Gastrocnemius medialis (tissue), 4 donors: ENCODE results near the gene IL17C. TPM values are rescaled to one million over a fixed set of nuclear protein-coding genes. Genes with fewer than 3 reads are reported as not detected.
A peak's percentile ranks its signal among the peaks of the same experiment; 100 is the strongest.

ENCODE experiments used
- ATAC-seq, 2 donors: fragments of 150-250 bp; one replicate each; pipeline ENCODE4 v1.9.1; 2016
- DNase-seq, 2 donors: peaks; one replicate each; pipeline ENCODE4 v3.0.0-alpha.2; 2019
- H3K27ac ChIP-seq, 4 donors: fragments of 200-600 bp; sonication (generic); 1 replicate in 1 of 4; 2 replicates in 3 of 4; pipeline ENCODE4 v1.5.1; 2016 to 2018; ENCODE audit warnings: mild to moderate bottlenecking in 2 of 4, moderate library complexity in 1 of 4
- H3K27me3 ChIP-seq, 3 donors: fragments of 200-600 bp; sonication (generic) in 2 of 3; 1 replicate in 1 of 3; 2 replicates in 2 of 3; pipeline versions ENCODE4 v1.5.1 to v1.6.0; 2016 to 2019; ENCODE audit warnings: mild to moderate bottlenecking in 1 of 3, moderate library complexity in 1 of 3
- H3K36me3 ChIP-seq, 2 donors: fragments of 200-600 bp; sonication (generic) in 1 of 2; one replicate each; pipeline ENCODE4 v1.5.1; 2017 to 2018
- H3K4me1 ChIP-seq, 2 donors: fragments of 200-600 bp; sonication (generic) in 1 of 2; one replicate each; pipeline ENCODE4 v1.5.1; 2016 to 2017; ENCODE audit warnings: mild to moderate bottlenecking in 2 of 2
- H3K4me3 ChIP-seq, 4 donors: fragments of 200-600 bp; sonication (generic) in 3 of 4; 1 replicate in 1 of 4; 2 replicates in 3 of 4; pipeline ENCODE4 v1.5.1; 2016 to 2019; ENCODE audit warnings: mild to moderate bottlenecking in 2 of 4
- H3K9me3 ChIP-seq, 3 donors: fragments of 200-600 bp; sonication (generic) in 2 of 3; 1 replicate in 1 of 3; 2 replicates in 2 of 3; pipeline ENCODE4 v1.5.1; 2016 to 2019
- CTCF ChIP-seq, 5 experiments: fragments of 450-650 bp in 3 of 5; fragments of 200-600 bp in 2 of 5; sonication (generic) in 2 of 5; IDR thresholded peaks in 4 of 5; conservative IDR thresholded peaks in 1 of 5; 1 replicate in 4 of 5; 2 replicates in 1 of 5; pipeline ENCODE4 v1.5.1; 2016 to 2019; ENCODE audit warnings: antibody characterized with exemption in 5 of 5, mild to moderate bottlenecking in 3 of 5, moderate library complexity in 3 of 5
- POLR2A ChIP-seq, 2 donors: fragments of 450-650 bp; IDR thresholded peaks; one replicate each; pipeline ENCODE4 v1.6.1; 2017; ENCODE audit warnings: antibody characterized with exemption in 2 of 2, mild to moderate bottlenecking in 2 of 2, moderate library complexity in 2 of 2
- in situ Hi-C, 4 donors: fragments of 200-750 bp; cut with MboI; loops; one replicate each; pipeline versions ENCODE4 v1.15.0 to v1.8.0; 2017; ENCODE audit warnings: low sequenced_read_pairs in 4 of 4
- intact Hi-C: fragments of 100-400 bp; cut with DNase I; formaldehyde crosslinking; loops from one replicate; pipeline ENCODE4 v1.15.1; 2023; ENCODE audit warnings: low total_unique reads
- total RNA-seq, 4 donors: library from RNA; depleted of rRNA; stranded (reverse); fragments of >200 nt; gene quantifications; one replicate each; pipeline versions ENCODE4 v1.1.0 to v1.2.3, GENCODE V29; 2016

IL17C gene
- total RNA-seq, 4 donors from 2014 or later, result not detected

GRCh38 chr16:88626646-88627045 is 11.7 kb upstream of the IL17C start:
- Histone ChIP-seq H3K27me3 (no peaks in the 10 kb centered on the region), H3K4me3 (no peak overlapping the region), H3K4me1 (no peaks in the 10 kb centered on the region), H3K36me3 (peaks cover 0 to 71% of the 10 kb centered on the region in 2 donors), H3K27ac (no peak overlapping the region), H3K9me3 (no peaks in the 10 kb centered on the region)
- TF ChIP-seq POLR2A (IDR thresholded peaks at IDR 0.05), result no peak
- no peak for TF ChIP-seq CTCF (IDR thresholded peaks at IDR 0.05 in 4 of 5, conservative IDR thresholded peaks at IDR 0.05 in 1 of 5)
- intact Hi-C loops (no loop called here), in situ Hi-C loops (no loop called here)
- ATAC-seq, result no peak
- DNase-seq, result no peak

- no peak overlapping the region for H3K27ac ChIP-seq
Measured at GRCh38 chr16:88627531-88628411, 10.6 kb upstream of the IL17C start.

DNA sequence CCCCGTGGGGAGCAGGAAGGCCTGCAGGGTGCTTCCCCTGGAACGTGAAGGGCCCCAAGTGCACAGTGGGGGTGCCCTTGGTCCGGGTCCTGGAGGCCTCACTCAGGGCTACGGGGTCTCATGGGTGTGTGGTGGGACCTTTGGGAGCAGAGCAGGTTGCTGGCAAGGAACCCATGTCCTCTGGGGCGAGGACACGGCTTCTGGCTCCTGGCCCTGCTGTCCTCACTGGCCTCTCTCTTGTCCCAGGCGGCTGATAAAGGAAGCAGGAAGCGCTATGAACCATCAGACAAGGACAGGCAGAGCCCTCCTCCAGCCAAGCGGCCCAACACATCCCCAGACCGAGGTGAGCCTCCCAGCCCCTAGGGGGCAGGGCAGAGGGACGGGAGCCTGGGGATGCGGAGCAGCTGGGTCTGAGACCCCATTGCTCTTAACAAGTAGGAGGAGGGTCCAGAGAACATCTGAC is 9.8 kb upstream of the IL17C start:
- H3K9me3 ChIP-seq, result no peaks in the 10 kb centered on the region
- H3K27me3 ChIP-seq, result no peaks in the 10 kb centered on the region
- no peak overlapping the region for H3K4me3 ChIP-seq
- no peak for DNase-seq
- in situ Hi-C loops, result no loop called here
- peak in 1 of 5 experiments; percentile 26 for TF ChIP-seq CTCF (IDR thresholded peaks at IDR 0.05 in 4 of 5, conservative IDR thresholded peaks at IDR 0.05 in 1 of 5)
- TF ChIP-seq POLR2A (IDR thresholded peaks at IDR 0.05), result no peak
- peak in 1 of 2 donors; percentile 39 for ATAC-seq
- peaks cover 0 to 66% of the 10 kb centered on the region in 2 donors for H3K36me3 ChIP-seq
- intact Hi-C loops, result no loop called here
- H3K27ac ChIP-seq, result no peak overlapping the region
- no peaks in the 10 kb centered on the region for H3K4me1 ChIP-seq

More at GRCh38 chr16:88627531-88628411, 10.6 kb upstream of the IL17C start:
- in situ Hi-C loops (no loop called here), intact Hi-C loops (no loop called here)
- DNase-seq (no peak), ATAC-seq (no peak)
- no peak overlapping the region for H3K4me3 ChIP-seq
- no peaks in the 10 kb centered on the region for H3K4me1 ChIP-seq
- TF ChIP-seq POLR2A (IDR thresholded peaks at IDR 0.05), result no peak
- no peak for TF ChIP-seq CTCF (IDR thresholded peaks at IDR 0.05 in 4 of 5, conservative IDR thresholded peaks at IDR 0.05 in 1 of 5)
- H3K36me3 ChIP-seq, result peaks cover 0 to 73% of the 10 kb centered on the region in 2 donors
- no peaks in the 10 kb centered on the region for H3K9me3 ChIP-seq
- H3K27me3 ChIP-seq, result no peaks in the 10 kb centered on the region

DNA sequence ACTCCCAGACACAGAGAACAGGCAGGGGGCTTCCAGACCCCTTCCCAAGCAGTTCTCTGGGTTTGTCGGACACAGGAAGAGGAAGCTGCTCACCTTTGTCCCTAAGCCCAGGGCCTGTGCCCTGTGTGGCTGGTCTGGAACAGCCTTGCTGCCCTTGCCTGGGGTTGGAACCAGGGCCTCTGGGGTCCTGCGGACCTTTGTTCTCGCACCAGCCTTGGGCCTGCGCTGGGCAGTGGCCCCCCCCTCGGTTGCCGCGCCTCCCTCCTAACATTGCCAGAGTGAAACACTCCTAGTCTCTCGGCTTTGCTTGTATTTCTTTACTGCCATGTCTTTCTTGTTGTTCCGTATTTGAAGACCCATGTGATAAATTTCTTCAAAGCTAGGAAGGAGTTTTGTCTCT is 8.5 kb upstream of the IL17C start:
- no peak overlapping the region for H3K4me3 ChIP-seq
- H3K36me3 ChIP-seq, result peaks cover 0 to 53% of the 10 kb centered on the region in 2 donors
- ATAC-seq (no peak), DNase-seq (no peak)
- in situ Hi-C loops, result no loop called here
- no peaks in the 10 kb centered on the region for H3K4me1 ChIP-seq
- H3K27ac ChIP-seq, result no peak overlapping the region
- TF ChIP-seq CTCF (IDR thresholded peaks at IDR 0.05 in 4 of 5, conservative IDR thresholded peaks at IDR 0.05 in 1 of 5), result no peak
- TF ChIP-seq POLR2A (IDR thresholded peaks at IDR 0.05), result no peak
- no peaks in the 10 kb centered on the region for H3K9me3 ChIP-seq
- H3K27me3 ChIP-seq, result no peaks in the 10 kb centered on the region
- intact Hi-C loops, result no loop called here
